Measurements from ENCODE around the gene TMEM255A. TPM values are rescaled to one million over a fixed set of nuclear protein-coding genes. Genes with fewer than 3 reads are reported as not detected.

Gene TMEM255A
- total and polyA plus RNA-seq, 2 of the 13 experiments (the other 11 are each of a cell fraction or from before 2014, with no cell fraction given): 0.13 to 0.40 TPM

DNA sequence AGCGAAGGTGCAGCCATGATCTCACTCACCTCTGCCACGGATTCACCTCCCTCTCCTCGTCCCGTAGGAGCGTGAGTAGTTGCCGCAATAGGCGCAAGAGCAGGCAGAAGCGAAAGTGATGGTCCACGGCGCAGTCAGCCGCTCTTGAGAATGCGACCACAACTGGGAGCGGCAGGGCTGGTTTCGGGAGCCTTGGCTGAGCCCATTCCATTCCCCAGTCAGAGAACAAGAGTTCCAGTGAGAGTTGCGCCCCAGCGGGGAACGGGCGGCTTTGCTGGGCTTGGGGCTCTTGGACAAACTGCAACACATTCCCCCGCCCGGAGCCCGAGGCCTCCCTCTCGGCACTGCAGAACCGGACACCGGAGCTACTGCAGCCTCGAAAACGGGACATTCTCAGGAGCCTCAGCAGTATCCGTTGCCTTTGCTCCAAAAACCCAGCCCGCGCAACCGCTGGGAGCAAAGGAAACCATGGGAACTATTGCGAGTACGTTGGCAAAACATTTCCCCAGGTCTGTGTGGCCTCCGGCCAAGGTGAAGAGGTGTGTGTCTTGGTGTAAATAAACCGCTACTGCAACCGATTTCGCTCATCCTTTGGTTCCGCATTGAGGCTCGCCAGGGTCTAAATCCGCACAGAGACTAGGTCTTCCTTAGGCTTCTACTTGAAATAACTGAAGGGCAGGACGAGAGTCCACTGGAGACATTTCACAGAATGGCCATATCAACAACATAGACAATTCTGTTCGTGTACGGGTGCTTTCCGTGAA is 66.3 kb downstream of the TMEM255A start (continued):
- TF ChIP-seq, protein P1, sequence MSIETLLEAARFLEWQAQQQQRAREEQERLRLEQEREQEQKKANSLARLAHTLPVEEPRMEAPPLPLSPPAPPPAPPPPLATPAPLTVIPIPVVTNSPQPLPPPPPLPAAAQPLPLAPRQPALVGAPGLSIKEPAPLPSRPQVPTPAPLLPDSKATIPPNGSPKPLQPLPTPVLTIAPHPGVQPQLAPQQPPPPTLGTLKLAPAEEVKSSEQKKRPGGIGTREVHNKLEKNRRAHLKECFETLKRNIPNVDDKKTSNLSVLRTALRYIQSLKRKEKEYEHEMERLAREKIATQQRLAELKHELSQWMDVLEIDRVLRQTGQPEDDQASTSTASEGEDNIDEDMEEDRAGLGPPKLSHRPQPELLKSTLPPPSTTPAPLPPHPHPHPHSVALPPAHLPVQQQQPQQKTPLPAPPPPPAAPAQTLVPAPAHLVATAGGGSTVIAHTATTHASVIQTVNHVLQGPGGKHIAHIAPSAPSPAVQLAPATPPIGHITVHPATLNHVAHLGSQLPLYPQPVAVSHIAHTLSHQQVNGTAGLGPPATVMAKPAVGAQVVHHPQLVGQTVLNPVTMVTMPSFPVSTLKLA (IDR thresholded peaks at IDR 0.05): no peak
- TF ChIP-seq HDAC2 (CRISPR knock-in tag; IDR thresholded peaks at IDR 0.05) (peak; percentile 72), NFKBIZ (CRISPR knock-in tag; IDR thresholded peaks at IDR 0.05) (no peak), YEATS4 (CRISPR knock-in tag; IDR thresholded peaks at IDR 0.05; ENCODE audit: borderline replicate concordance) (peak; percentile 46; the same call in 1 of the 2 replicates), FOXO4 (CRISPR knock-in tag; conservative IDR thresholded peaks at IDR 0.05) (no peak), PITX1 (CRISPR knock-in tag; IDR thresholded peaks at IDR 0.05) (no peak), MAX (IDR thresholded peaks at IDR 0.05) (peak; percentile 48; the same call in 1 of the 2 replicates), PPARG (CRISPR knock-in tag; conservative IDR thresholded peaks at IDR 0.05) (peak; percentile 49), FOXA1 (IDR thresholded peaks at IDR 0.05) (no peak), FOXA1 (CRISPR knock-in tag; IDR thresholded peaks at IDR 0.05) (peak; percentile 91), FLYWCH1 (CRISPR knock-in tag; IDR thresholded peaks at IDR 0.05) (no peak), HNF4A (CRISPR knock-in tag; IDR thresholded peaks at IDR 0.05) (peak; percentile 55; the same call in 1 of the 2 replicates), GATA4 (IDR thresholded peaks at IDR 0.05; ENCODE audit: borderline replicate concordance, low read depth) (no peak), ZNF776 (CRISPR knock-in tag; IDR thresholded peaks at IDR 0.05) (no peak), YEATS2 (CRISPR knock-in tag; IDR thresholded peaks at IDR 0.05; ENCODE audit: borderline replicate concordance) (peak; percentile 76; the same call in 1 of the 2 replicates), ZNF331 (CRISPR knock-in tag; IDR thresholded peaks at IDR 0.05) (peak; percentile 74; the same call in 1 of the 2 replicates), HNRNPLL (IDR thresholded peaks at IDR 0.05; ENCODE audit: low read depth, low read length, poor library complexity, severe bottlenecking) (peak; percentile 94), ISL2 (CRISPR knock-in tag; IDR thresholded peaks at IDR 0.05) (peak; percentile 56), RFX1 (IDR thresholded peaks at IDR 0.05) (peak; percentile 72), WIZ (CRISPR knock-in tag; IDR thresholded peaks at IDR 0.05) (0 out of 2 replicates have a peak, but pooled peaks have one; percentile 60), ZNF18 (CRISPR knock-in tag; IDR thresholded peaks at IDR 0.05; ENCODE audit: insufficient replicate concordance) (peak; percentile 34), MZF1 (CRISPR knock-in tag; IDR thresholded peaks at IDR 0.05; ENCODE audit: borderline replicate concordance) (no peak), NFKB2 (CRISPR knock-in tag; IDR thresholded peaks at IDR 0.05; ENCODE audit: borderline replicate concordance) (no peak)
- TF ChIP-seq, protein P2, sequence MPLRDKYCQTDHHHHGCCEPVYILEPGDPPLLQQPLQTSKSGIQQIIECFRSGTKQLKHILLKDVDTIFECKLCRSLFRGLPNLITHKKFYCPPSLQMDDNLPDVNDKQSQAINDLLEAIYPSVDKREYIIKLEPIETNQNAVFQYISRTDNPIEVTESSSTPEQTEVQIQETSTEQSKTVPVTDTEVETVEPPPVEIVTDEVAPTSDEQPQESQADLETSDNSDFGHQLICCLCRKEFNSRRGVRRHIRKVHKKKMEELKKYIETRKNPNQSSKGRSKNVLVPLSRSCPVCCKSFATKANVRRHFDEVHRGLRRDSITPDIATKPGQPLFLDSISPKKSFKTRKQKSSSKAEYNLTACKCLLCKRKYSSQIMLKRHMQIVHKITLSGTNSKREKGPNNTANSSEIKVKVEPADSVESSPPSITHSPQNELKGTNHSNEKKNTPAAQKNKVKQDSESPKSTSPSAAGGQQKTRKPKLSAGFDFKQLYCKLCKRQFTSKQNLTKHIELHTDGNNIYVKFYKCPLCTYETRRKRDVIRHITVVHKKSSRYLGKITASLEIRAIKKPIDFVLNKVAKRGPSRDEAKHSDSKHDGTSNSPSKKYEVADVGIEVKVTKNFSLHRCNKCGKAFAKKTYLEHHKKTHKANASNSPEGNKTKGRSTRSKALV (CRISPR knock-in tag; IDR thresholded peaks at IDR 0.05): no peak
